AG04449 (cell line): ENCODE data around the gene PPA1.
A peak's percentile ranks its signal among the peaks of the same experiment; 100 is the strongest.

Source experiments
- CTCF ChIA-PET: fragments of 350-600 bp; formaldehyde crosslinking; extraction: SDS; loops from one replicate; lab custom pipeline; 2021; ENCODE audit warnings: antibody characterized with exemption; lab: Yijun Ruan, JAX
- POLR2A ChIA-PET: fragments of 400-600, 350-600 bp; formaldehyde crosslinking; extraction: SDS; loops from one replicate; lab custom pipeline; 2020; ENCODE audit warnings: antibody characterized with exemption, inconsistent platforms; lab: Yijun Ruan, JAX
- DNase-seq: peaks from one replicate; pipeline ENCODE4 v3.0.0-alpha.2; 2010; ENCODE audit warnings: low read depth, low spot score
- H3K4me3 ChIP-seq: 2 replicates; pipeline ENCODE4 v1.5.1; 2011; ENCODE audit warnings: low read depth, mild to moderate bottlenecking, control low read depth, low read length
- TF ChIP-seq, protein P1 (sequence below): IDR thresholded peaks from one replicate; pipeline ENCODE4 v1.5.1; 2011; ENCODE audit warnings: mild to moderate bottlenecking, moderate library complexity, low read length, control low read depth, inconsistent platforms; ENCODE audit not compliant: insufficient read depth; ENCODE audit errors: missing control alignments

The PPA1 gene

DNA sequence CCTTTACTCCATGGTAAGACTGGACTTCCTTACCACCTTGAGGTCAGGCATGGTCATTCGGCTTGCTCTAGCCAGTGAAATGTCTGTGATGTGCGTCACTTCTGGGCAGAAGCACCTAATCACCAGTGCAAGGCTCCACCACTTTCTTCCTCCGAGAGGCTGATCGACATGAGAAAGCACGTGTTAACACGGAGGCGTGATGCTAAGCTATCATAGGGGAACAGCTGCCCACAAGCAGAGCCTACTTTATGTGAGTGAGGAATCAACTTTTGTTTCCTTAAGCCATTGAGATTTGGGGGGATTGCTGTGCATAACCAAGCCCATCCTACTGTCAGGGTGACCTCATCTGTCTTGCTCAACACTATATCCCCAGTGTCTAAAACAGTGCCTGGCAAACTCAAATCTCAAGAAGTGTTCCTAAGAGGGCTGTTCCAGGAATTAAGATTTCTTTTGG, 39.8 kb downstream of the PPA1 start:
- ChIA-PET POLR2A (interaction anchor here (1.7 kb wide), 1 partner anchor 23 kb away, joined by 13 read pairs; the partner anchor contains the start of gene SAR1A), CTCF (interaction anchor here (1.0 to 2.4 kb wide), 3 partner anchors 47 to 171 kb away, joined by 3 to 14 read pairs (median 7); partner anchors contain the start of gene TYSND1)
- H3K4me3 ChIP-seq, result no peak overlapping the region
- TF ChIP-seq, protein P1, sequence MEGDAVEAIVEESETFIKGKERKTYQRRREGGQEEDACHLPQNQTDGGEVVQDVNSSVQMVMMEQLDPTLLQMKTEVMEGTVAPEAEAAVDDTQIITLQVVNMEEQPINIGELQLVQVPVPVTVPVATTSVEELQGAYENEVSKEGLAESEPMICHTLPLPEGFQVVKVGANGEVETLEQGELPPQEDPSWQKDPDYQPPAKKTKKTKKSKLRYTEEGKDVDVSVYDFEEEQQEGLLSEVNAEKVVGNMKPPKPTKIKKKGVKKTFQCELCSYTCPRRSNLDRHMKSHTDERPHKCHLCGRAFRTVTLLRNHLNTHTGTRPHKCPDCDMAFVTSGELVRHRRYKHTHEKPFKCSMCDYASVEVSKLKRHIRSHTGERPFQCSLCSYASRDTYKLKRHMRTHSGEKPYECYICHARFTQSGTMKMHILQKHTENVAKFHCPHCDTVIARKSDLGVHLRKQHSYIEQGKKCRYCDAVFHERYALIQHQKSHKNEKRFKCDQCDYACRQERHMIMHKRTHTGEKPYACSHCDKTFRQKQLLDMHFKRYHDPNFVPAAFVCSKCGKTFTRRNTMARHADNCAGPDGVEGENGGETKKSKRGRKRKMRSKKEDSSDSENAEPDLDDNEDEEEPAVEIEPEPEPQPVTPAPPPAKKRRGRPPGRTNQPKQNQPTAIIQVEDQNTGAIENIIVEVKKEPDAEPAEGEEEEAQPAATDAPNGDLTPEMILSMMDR, result no peak
- DNase-seq, result no peak

GRCh38 chr10:70192326-70192968, 40.8 kb downstream of the PPA1 start:
- ChIA-PET CTCF (interaction anchor here (0.7 to 2.4 kb wide), 4 partner anchors 46 to 172 kb away, joined by 3 to 14 read pairs (median 5); partner anchors contain the start of gene TYSND1), POLR2A (interaction anchor here (0.5 to 1.7 kb wide), 3 partner anchors 17 to 24 kb away, joined by 3 to 13 read pairs (median 5); partner anchors contain the start of gene SAR1A)
- TF ChIP-seq, protein P1, result no peak
- DNase-seq, result no peak
- H3K4me3 ChIP-seq, result no peak overlapping the region

- TF ChIP-seq, protein P1, result no peak
- H3K4me3 ChIP-seq, result no peak overlapping the region
- peak; percentile 95 for DNase-seq
- CTCF ChIA-PET, result interaction anchor here (1.4 to 2.4 kb wide), 4 partner anchors 46 to 173 kb away, joined by 3 to 14 read pairs (median 9); partner anchors contain the start of gene TYSND1
- POLR2A ChIA-PET, result interaction anchor here (0.5 to 1.7 kb wide), 3 partner anchors 18 to 23 kb away, joined by 3 to 13 read pairs (median 5); partner anchors contain the start of gene SAR1A
Measured at GRCh38 chr10:70191972-70192305, 41.3 kb downstream of the PPA1 start.

DNA sequence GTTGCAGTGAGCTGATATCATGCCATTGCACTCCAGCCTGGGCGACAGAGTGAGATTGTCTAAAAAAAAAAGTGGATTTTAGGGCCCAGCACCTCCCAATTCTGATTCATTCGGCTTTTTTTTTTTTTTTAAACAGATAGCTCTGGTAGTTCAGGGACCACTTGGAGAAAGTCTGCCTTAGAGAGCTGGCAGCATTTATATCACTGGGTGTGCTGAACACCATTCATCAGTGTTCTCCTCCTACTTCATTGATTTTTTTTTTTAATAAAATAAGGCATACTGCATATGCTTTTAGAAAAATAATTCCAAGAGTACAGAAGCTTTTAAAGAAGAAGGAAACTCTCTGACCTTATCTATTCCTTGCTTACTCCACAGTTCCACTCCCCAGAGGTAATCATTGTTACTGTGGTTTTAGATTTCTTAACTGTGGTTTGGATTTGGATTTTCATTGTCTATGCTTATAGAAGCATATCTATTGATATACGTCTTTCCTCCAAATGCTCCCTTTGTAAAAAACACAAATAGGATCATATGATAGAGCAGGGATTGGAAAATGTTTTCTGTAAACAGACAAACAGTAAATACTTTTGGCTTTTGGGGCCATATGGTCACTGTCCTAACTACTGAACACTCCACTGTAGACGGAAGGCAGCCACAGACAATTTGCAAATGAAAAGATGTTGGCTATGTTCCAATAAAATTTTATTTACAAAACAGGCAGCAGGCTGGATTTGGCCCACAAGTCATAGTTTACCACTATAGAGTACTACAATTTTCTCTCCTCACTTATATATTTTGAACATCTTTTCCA, 41.9 kb downstream of the PPA1 start:
- no peak for DNase-seq
- TF ChIP-seq, protein P1, result no peak
- POLR2A ChIA-PET, result no interaction called here
- CTCF ChIA-PET, result interaction anchor here (0.7 to 2.0 kb wide), 6 partner anchors 12 to 173 kb away, joined by 3 to 11 read pairs (median 3); partner anchors contain the start of gene TYSND1
- no peak overlapping the region for H3K4me3 ChIP-seq

DNA sequence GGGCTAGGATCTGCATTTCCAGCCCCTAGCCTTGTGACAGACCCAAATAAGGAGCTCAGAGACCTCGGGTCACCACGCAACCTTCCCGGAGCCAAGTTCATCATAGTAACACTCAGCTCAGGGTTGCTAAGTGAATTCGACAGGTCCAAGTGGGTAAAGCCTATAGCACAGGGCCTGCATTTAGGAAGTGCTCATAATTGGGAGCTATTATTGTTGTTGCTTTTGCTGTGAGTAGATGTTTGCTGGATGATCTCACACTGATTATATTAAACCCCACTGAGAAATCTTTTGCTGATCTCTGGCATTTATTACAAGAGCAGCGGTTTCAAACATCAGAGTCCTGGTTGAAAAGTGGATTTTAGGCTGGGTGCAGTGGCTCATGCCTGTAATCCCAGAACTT, 42.6 kb downstream of the PPA1 start:
- ChIA-PET POLR2A (interaction anchor here (1.1 kb wide), 1 partner anchor 20 kb away, joined by 9 read pairs; the partner anchor contains the start of gene SAR1A), CTCF (interaction anchor here (0.7 to 1.6 kb wide), 5 partner anchors 13 to 75 kb away, joined by 3 to 11 read pairs (median 3); partner anchors contain the start of gene TYSND1)
- TF ChIP-seq, protein P1, result no peak
- no peak for DNase-seq
- H3K4me3 ChIP-seq, result no peak overlapping the region
